GM12878 (cell line): ENCODE data around the gene SPIRE2. TPM values are rescaled to one million over a fixed set of nuclear protein-coding genes. Genes with fewer than 3 reads are reported as not detected.

Source experiments
- BMI1 ChIP-seq: fragments of 450-650 bp; IDR thresholded peaks from 2 replicates; pipeline ENCODE4 v1.6.1; 2016; ENCODE audit warnings: mild to moderate bottlenecking, moderate library complexity, borderline replicate concordance
- CUX1 ChIP-seq: IDR thresholded peaks from 2 replicates; pipeline ENCODE4 v1.6.1; 2012; ENCODE audit warnings: improper control_type of control experiment, low read depth, low read length; ENCODE audit not compliant: insufficient replicate concordance
- E4F1 ChIP-seq: fragments of 450-650 bp; IDR thresholded peaks from 2 replicates; pipeline ENCODE4 v1.6.1; 2018; ENCODE audit warnings: borderline replicate concordance, mild to moderate bottlenecking; ENCODE audit not compliant: partially characterized antibody
- GABPA ChIP-seq: IDR thresholded peaks from 2 replicates; pipeline ENCODE4 v1.6.1; 2014; ENCODE audit warnings: antibody characterized with exemption, low read depth, mild to moderate bottlenecking, inconsistent platforms
- NFXL1 ChIP-seq: fragments of 450-650 bp; IDR thresholded peaks from 2 replicates; pipeline ENCODE4 v1.6.1; 2017; ENCODE audit warnings: antibody characterized with exemption, mild to moderate bottlenecking, borderline replicate concordance
- POLR2AphosphoS2 ChIP-seq: IDR thresholded peaks from 2 replicates; pipeline ENCODE4 v1.6.1; 2011; ENCODE audit warnings: low read depth, mild to moderate bottlenecking, low read length, improper control_type of control experiment, moderate library complexity
- POU2F2 ChIP-seq: IDR thresholded peaks from 3 replicates; pipeline ENCODE4 v1.6.1; 2011; ENCODE audit warnings: low read depth, mild to moderate bottlenecking, low read length, borderline replicate concordance
- REST ChIP-seq: IDR thresholded peaks from 2 replicates; pipeline ENCODE4 v1.6.1; 2012; ENCODE audit warnings: mild to moderate bottlenecking, low read depth, low read length
- SIX5 ChIP-seq: IDR thresholded peaks from 2 replicates; pipeline ENCODE4 v1.6.1; 2011; ENCODE audit warnings: mild to moderate bottlenecking, low read depth, low read length, moderate library complexity; ENCODE audit not compliant: severe bottlenecking
- TBL1XR1 ChIP-seq: IDR thresholded peaks from 2 replicates; pipeline ENCODE4 v1.6.1; 2012; ENCODE audit warnings: low read depth, low read length, improper control_type of control experiment
- WRNIP1 ChIP-seq: IDR thresholded peaks from 2 replicates; pipeline ENCODE4 v1.6.1; 2011; ENCODE audit warnings: low read depth, low read length, improper control_type of control experiment, borderline replicate concordance
- ZBTB11 ChIP-seq: fragments of 450-650 bp; formaldehyde crosslinking; IDR thresholded peaks from 2 replicates; pipeline ENCODE4 v1.5.0; 2022; ENCODE audit warnings: mild to moderate bottlenecking, missing genetic modification characterization
- polyA plus RNA-seq, 11 experiments: library from polyadenylated mRNA; depleted of rRNA in 4 of 11; unstranded in 6 of 11; stranded (reverse) in 5 of 11; fragments of >200 nt; fragmentation: Nextera tagmentation in 4 of 11; fragmentation: Illumina TruSeq in 1 of 11; extraction: Ambion mirVana in 4 of 11; extraction: Trizol in 1 of 11; gene quantifications; 1 replicate in 1 of 11; 2 replicates in 10 of 11; pipeline versions ENCODE4 v1.2.1 to v1.2.3, GENCODE V29; 2011 to 2016; ENCODE audit warnings: inconsistent platforms in 2 of 11, missing spikeins in 2 of 11, low read depth in 1 of 11
- total RNA-seq, 4 experiments: library from RNA; depleted of rRNA in 3 of 4; stranded (reverse); fragments of >200 nt in 3 of 4; fragmentation: Illumina TruSeq in 1 of 4; extraction: Trizol in 1 of 4; gene quantifications; 2 replicates each; pipeline versions ENCODE4 v1.2.1 to v1.2.3, GENCODE V29; 2013 to 2021

SPIRE2 gene
- total and polyA plus RNA-seq, 10 of the 15 experiments (the other 5 are each of a cell fraction or from before 2014, with no cell fraction given): 0.03 to 0.64 (median 0.27) TPM; not detected in 1

GRCh38 chr16:89917773-89918452, 89.6 kb downstream of the SPIRE2 start (continued):
- no peak for TF ChIP-seq NFXL1
- no peak for TF ChIP-seq GABPA
- no peak for TF ChIP-seq WRNIP1
- no peak for TF ChIP-seq SIX5
- no peak for TF ChIP-seq ZBTB11 (CRISPR knock-in tag)
- TF ChIP-seq POU2F2: peak; percentile 39; the same call in 1 of the 3 replicates
- no peak for TF ChIP-seq BMI1
- TF ChIP-seq TBL1XR1: no peak
- peak; percentile 66; the same call in 1 of the 2 replicates for TF ChIP-seq POLR2AphosphoS2
- no peak for TF ChIP-seq REST
- TF ChIP-seq E4F1: peak; percentile 36
- TF ChIP-seq CUX1: no peak
